Upper lobe of right lung (tissue), 1 donor: ENCODE results near the gene FGD1. TPM values are rescaled to one million over a fixed set of nuclear protein-coding genes. Genes with fewer than 3 reads are reported as not detected.
"Not testable (repeated sequence)": the region's sequence is repeated elsewhere in the genome, so short reads cannot be mapped to it uniquely, and the experiment has no call there.

Experiments used
- ATAC-seq: fragments of 200-7000 bp; cut with Tn5 transposase; one replicate; pipeline ENCODE4 v1.9.1; 2020; ENCODE audit warnings: mild to moderate bottlenecking, moderate library complexity
- DNase-seq: peaks from one replicate; pipeline ENCODE4 v3.0.0-alpha.2; 2020
- H3K27ac ChIP-seq: fragments of 200-600 bp; one replicate; pipeline ENCODE4 v1.8.0; 2022
- H3K27me3 ChIP-seq: fragments of 200-600 bp; one replicate; pipeline ENCODE4 v1.8.0; 2022; ENCODE audit warnings: mild to moderate bottlenecking
- H3K36me3 ChIP-seq: fragments of 200-600 bp; one replicate; pipeline ENCODE4 v1.8.0; 2022
- H3K4me1 ChIP-seq: fragments of 200-600 bp; one replicate; pipeline ENCODE4 v1.8.0; 2022
- H3K4me3 ChIP-seq: fragments of 200-600 bp; one replicate; pipeline ENCODE4 v1.8.0; 2022; ENCODE audit warnings: mild to moderate bottlenecking
- H3K9me3 ChIP-seq: fragments of 200-600 bp; one replicate; pipeline ENCODE4 v1.8.0; 2022
- CTCF ChIP-seq: fragments of 200-600 bp; IDR thresholded peaks from one replicate; pipeline ENCODE4 v1.8.0; 2022; ENCODE audit warnings: antibody characterized with exemption
- intact Hi-C: fragments of 100-400 bp; cut with DNase I; formaldehyde crosslinking; loops from one replicate; pipeline ENCODE4 v1.11.0; 2022
- total RNA-seq: library from RNA; stranded (reverse); fragmentation: NEBNext Ultra II Directional; extraction: Animal tissue kit (Norgen Biotek cat#: 25700); gene quantifications from one replicate; pipeline ENCODE4 v1.2.1, GENCODE V29; 2021
- donor health status: DM: no; HTN: yes; CAD: no; lungs with severe emphysema.

Gene FGD1
- total RNA-seq, 1 donor from 2014 or later, result 3.7 TPM

GRCh38 chrX:54494166-54494988 is 1.7 kb downstream of the FGD1 start:
- Histone ChIP-seq H3K9me3 (no peaks in the 10 kb centered on the region), H3K4me1 (no peaks in the 10 kb centered on the region), H3K4me3 (peak overlapping the region; percentile 56), H3K36me3 (no peaks in the 10 kb centered on the region), H3K27me3 (no peaks in the 10 kb centered on the region), H3K27ac (no peak overlapping the region)
- ATAC-seq (no peak), DNase-seq (no peak)
- TF ChIP-seq CTCF, result no peak
- intact Hi-C loops, result no loop called here

GRCh38 chrX:54492340-54492739 is 3.7 kb downstream of the FGD1 start:
- intact Hi-C loops, result no loop called here
- ATAC-seq, result no peak
- H3K27ac ChIP-seq, result no peak overlapping the region

GRCh38 chrX:54489819-54490218 is 6.2 kb downstream of the FGD1 start:
- H3K27me3 ChIP-seq, H3K36me3 ChIP-seq, H3K4me1 ChIP-seq, DNase-seq, H3K9me3 ChIP-seq, intact Hi-C loops, ATAC-seq, H3K27ac ChIP-seq, H3K4me3 ChIP-seq: not testable (repeated sequence)

More at GRCh38 chrX:54492340-54492739, 3.7 kb downstream of the FGD1 start:
- no peak for DNase-seq
- no peaks in the 10 kb centered on the region for H3K9me3 ChIP-seq
- no peaks in the 10 kb centered on the region for H3K27me3 ChIP-seq
- no peak for TF ChIP-seq CTCF
- no peaks in the 10 kb centered on the region for H3K4me1 ChIP-seq
- no peaks in the 10 kb centered on the region for H3K36me3 ChIP-seq
- H3K4me3 ChIP-seq, result no peak overlapping the region

- intact Hi-C loops, result no loop called here
- Histone ChIP-seq H3K36me3 (no peaks in the 10 kb centered on the region), H3K9me3 (no peaks in the 10 kb centered on the region), H3K27ac (no peak overlapping the region), H3K4me3 (no peak overlapping the region), H3K4me1 (no peaks in the 10 kb centered on the region), H3K27me3 (no peaks in the 10 kb centered on the region)
- DNase-seq (no peak), ATAC-seq (no peak)
- TF ChIP-seq CTCF, result no peak
Observed at GRCh38 chrX:54484666-54485065, 11.4 kb downstream of the FGD1 start.

- intact Hi-C loops, result no loop called here
- Histone ChIP-seq H3K27me3 (no peaks in the 10 kb centered on the region), H3K27ac (peak overlapping the region; percentile 55), H3K4me1 (no peaks in the 10 kb centered on the region), H3K9me3 (no peaks in the 10 kb centered on the region), H3K36me3 (no peaks in the 10 kb centered on the region), H3K4me3 (no peak overlapping the region)
- no peak for ATAC-seq
- TF ChIP-seq CTCF, result no peak
- DNase-seq, result no peak
Observed at GRCh38 chrX:54483946-54484345, 12.1 kb downstream of the FGD1 start.

- Histone ChIP-seq H3K4me1 (no peaks in the 10 kb centered on the region), H3K9me3 (no peaks in the 10 kb centered on the region), H3K27ac (peak overlapping the region; percentile 55), H3K36me3 (no peaks in the 10 kb centered on the region), H3K4me3 (no peak overlapping the region), H3K27me3 (no peaks in the 10 kb centered on the region)
- no peak for TF ChIP-seq CTCF
- ATAC-seq (peak; percentile 27), DNase-seq (no peak)
- intact Hi-C loops, result no loop called here
Observed at GRCh38 chrX:54482839-54483593, 13.0 kb downstream of the FGD1 start.
